GM19193 (cell line): ENCODE measurements around the gene TLL2.

Experiments used
- POLR2A ChIP-seq: IDR thresholded peaks from 4 replicates; pipeline ENCODE4 v1.6.1; 2011; ENCODE audit not compliant: insufficient read depth, insufficient read length; ENCODE audit errors: extremely low read depth

TLL2 gene

DNA sequence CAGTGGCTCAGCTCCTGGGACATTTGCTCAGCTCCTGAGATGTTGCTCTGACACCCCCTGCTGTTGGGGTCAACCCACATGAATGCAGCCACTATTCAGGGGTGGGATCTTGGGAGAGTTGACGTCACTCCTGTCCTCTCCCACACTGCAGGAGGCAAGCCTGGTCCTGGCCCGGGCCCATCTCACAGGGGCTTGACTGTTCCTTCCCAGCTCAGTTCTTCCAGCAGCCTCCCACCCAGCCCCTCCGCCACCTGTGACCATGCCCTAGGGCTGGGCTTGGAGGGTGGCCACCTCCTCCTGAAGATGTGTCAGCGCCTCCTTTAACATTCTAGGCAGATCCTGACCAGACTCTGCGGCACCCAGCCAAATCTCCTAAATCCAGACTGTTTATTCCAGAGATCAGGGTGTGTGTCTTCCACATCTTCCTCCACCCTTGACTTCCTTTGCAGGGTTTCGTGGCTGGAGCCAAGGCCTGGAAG is 135.9 kb downstream of the TLL2 start:
- no peak for TF ChIP-seq POLR2A

DNA sequence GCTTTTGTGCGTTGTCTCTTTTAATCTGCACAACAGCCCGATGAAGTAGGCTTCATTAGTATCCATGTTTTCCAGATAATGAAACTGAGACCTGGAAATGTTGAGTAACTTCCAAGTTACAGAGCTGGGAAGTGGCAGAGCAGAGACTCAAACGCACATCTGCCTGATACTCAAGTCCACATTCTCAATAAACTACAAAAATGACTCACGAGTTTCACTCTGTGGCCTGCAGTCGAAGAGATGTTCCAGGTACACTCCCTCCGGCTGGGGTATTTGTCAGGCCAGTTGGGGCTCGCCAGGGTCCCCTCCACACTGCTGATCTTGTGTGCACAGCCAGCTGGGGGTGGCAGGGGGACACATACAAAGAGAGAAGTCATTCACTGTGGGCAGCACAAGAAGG is 137.2 kb downstream of the TLL2 start:
- no peak for TF ChIP-seq POLR2A

DNA sequence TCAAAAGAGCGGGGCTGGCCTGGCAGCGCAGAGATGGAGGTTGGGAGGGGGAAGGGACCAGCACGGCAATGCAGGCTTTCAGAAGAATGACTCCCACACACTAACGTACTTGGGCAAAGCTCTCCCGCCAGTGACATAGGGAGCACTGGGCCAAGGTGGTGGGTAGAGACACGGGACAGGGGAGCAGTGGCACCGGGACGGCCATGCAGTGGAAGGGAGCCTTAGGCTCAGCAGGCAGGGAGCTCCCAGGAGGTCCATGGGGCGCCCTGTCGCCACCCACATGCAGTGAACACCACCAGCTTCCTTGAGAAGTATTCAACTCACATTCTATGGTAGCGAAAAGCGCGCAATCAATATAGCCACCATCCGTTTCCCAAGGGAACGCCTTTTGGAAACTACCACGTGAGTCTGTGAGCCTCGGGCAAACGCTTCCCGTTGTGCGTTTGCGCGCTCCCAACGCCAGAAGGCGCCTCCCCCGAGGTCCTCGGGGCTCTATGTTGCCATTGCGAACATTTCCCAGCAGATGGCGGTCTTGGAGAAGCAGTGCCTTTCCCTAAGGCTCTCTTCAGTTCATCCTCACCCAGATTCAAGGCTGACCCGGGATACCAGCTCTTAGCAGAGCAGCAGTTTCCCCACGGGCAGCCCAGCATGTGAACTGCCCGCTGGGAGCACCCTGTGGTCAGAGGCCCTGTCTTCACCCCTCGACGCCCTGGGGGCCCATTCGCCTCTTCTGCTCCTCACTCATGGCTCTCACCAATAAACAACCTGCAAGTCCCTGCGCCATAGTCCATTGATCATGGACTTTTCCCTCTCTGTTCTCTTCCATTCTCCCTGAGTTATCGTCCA is 138.5 kb downstream of the TLL2 start:
- TF ChIP-seq POLR2A, result no peak

DNA sequence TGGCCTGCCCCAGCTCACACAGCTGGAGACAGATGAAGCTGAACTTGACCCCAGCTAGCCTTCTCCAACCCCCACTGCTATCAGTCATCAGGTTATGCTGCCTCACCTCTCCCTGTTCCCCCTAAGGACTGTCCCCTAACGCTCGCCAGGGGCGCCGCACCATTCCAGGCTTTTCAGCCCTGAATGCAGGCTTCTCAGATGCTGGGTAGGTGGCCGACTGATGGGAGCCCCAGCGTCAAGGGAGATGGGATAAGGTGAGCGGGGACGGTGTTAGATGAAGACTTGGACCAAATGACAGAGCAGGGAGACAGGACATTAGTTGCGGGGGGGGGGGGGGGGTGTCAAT is 139.1 kb downstream of the TLL2 start:
- TF ChIP-seq POLR2A, result no peak

DNA sequence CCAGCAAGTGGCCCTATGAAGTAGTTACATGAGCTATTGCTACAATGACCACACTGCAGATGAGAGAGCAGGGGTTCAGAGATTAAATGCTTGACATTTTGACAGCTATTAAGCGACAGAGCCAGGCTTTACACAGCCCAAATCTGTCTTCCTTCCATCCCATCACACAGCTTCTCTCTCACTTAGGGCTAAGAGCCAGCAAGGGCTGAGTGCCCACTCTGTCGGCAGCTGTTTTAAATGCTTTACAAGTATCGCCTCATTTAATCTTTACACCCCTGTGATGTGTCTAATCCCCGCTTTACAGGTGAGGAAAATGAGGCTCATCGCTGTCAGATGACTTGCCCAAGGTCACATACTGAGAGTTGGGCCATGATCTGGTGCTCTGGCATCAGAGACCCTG is 139.7 kb downstream of the TLL2 start:
- TF ChIP-seq POLR2A, result no peak

DNA sequence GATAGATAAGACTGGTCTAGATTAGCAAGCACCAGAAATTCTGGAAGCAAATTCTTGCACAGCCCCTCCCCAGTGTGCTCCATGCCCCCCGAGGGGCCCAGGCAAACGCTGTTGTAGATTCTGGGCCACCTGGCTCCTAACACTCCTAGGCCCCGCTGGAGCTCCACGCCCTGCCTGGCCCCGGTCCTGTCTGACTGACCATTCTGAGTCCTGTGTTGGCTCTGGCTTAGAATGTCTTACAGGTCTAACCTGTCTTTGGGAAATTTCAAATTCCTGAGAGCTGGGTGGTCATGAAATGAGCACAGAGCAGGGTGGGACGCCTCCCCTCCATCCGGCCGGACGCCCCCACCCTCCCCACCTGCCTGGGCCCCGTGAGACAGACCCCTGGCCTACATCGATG is 142.4 kb downstream of the TLL2 start:
- no peak for TF ChIP-seq POLR2A

DNA sequence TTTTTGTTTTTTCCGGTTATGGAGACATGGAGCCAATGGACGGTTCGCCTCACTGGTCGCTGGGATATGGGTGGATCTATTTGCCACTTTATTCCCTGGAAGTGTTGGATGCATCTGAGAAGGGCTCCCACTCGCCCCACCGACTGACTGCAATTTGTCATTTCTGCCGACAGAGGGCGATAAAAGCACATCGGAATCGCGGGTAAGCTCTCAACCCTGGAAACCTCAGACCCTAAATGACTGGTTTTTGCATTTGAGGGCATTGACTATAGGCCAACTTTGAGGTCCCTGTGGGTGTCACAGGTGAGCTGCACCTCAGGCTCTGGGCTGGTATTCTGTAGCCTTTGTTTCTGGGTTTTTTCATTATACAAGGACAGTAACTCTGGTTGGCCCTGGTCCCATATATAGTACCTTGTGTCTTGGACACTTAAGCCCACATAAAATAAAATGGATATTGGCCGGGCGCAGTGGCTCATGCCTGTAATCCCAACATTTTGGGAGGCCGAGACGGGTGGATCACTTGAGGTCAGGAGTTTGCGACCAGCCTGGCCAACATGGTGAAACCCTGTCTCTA is 143.1 kb downstream of the TLL2 start:
- no peak for TF ChIP-seq POLR2A

DNA sequence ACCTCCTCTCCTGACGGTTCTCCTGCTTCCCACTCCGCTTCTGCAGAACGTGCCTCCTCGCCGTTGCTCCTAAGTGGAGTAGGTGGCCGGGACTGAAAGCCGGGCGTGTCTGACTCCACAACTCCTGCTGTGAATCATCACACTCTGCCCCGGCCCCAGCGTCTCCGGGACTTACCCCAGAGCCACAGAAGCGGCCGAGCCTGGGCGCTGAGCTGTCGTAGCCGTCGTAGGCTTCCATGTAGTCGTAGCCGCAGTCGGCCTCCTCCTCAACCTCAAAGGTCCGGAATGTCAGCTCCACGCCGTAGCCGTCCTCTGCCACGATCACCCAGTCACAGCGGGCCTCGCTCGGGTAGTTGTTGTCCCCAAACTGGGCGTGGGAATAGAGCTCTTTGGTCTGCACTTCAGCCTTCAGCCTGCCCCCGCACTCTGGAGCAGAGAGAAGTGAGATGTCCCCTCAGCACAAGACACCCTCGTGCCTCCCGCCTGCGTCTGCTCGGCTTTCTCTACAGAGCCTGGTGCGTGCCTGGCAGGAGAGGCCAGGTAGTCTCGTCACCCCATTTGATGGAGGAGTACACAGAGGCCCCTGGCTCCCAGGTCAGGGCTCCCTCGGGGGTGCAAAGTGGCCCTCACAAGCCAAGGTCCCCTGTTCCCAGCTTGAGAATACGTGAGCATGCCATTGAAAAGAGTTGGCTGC is 143.7 kb downstream of the TLL2 start:
- no peak for TF ChIP-seq POLR2A

DNA sequence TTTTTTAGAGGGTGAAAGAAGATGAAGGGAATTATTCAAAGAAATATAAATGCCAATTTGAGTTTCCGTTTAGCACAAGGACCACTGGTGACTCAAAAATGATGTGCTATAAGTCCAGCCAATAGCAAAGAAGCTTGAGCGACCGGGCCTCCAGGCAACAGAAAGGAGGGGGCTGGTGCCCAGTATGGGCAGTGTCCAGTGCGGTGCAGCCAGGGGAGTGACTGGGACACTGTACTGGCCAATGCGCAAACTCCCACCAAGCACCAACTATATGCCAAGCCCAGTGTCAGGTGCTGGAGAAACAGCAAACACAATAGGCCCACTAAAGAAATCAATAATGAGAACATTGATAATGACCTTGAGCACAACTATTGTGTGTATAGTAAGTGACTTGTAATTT is 144.8 kb downstream of the TLL2 start:
- TF ChIP-seq POLR2A, result no peak

DNA sequence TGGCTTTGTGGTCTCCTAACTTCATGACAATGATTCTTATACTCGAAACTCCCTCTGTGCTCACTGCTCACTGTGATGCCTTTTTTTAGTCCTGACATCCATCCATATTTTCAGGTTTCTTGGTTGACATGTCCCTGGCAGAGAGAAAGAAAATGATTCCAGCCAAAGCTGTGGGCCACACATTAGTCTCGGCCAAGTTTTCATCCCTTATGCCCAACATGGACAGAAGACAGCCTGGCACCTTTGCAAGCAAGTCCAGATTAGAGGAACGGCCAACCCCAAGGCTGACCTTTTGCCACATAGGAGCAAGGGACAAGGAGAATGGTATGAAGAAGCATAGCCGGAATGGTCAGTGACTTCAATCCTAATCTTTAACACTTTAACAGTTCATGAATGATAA is 146.3 kb downstream of the TLL2 start:
- TF ChIP-seq POLR2A, result no peak

DNA sequence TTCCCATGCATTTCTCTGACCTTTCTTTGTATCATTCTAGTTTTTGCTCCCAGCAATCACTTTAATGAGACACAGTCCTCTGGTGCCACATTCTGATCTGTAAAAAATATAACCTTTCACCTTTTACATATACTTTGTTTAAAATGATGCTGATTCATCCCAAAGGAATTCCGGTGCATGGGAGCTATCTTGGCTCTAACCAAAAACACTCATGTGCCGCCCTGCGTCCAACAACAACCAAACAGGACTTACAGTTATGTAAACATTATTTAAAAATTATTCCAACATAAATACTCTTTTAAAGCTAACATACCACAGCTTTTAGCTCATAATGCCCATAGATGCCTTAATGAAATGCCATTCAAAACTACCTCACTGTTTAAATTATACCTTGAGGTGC is 147.2 kb downstream of the TLL2 start:
- no peak for TF ChIP-seq POLR2A

DNA sequence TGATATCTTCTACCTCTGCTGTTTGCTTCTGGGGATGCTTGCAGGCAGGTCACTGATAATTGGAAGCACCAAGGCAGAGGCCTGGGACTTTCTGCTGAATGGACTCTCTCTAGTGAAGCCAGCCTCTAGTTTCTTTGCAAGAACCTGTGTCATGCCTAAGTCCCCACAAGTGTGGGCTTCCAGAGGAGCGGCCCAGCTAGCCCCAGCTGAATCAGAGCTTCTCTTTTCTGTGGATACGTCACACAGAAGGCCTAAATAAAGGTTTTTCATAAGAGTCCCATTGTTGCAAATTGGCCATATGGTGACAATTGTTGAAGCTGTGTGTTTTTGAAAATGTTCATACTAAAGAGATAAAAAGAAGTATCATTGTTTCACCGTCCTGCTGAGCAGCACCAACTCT is 148.2 kb downstream of the TLL2 start:
- TF ChIP-seq POLR2A, result no peak

DNA sequence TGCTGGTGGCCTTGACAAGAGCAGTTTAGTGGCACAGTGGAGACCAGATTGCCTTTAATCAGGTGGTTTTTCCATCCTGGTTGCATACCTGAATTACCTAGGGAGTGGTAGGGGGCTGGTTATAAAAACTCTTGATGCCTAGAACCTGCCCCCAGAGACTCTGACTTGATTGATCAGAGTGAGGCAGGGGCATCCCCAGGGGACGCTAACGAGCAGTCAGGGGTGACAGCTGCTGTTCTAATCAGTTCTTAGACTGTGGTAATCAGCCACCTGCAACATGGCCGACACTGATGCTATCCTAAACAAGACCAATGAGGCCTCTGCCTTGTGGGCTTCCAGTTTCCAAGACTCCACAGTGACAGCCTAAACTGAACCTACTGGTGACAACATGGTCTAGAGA is 153.0 kb downstream of the TLL2 start:
- no peak for TF ChIP-seq POLR2A

DNA sequence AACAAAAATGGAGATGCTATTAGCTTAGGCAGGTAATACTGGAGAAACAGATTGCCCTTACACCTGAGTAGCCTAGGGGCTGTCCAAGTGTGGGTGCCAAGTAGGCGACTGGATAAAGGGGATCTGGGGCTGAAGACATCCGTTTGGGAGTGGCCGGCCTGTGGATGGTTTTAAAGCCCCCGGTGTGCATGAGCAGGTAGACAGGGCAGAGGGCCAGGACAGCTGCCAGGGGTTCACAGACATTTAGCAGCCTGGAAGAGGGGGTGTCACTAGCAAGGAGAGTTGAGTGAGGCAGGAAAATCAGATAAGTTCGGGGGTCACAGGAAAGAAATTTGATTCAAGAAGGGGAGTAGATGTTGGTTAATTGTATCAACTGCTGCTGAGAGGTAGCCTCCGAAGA is 153.4 kb downstream of the TLL2 start:
- TF ChIP-seq POLR2A, result no peak

DNA sequence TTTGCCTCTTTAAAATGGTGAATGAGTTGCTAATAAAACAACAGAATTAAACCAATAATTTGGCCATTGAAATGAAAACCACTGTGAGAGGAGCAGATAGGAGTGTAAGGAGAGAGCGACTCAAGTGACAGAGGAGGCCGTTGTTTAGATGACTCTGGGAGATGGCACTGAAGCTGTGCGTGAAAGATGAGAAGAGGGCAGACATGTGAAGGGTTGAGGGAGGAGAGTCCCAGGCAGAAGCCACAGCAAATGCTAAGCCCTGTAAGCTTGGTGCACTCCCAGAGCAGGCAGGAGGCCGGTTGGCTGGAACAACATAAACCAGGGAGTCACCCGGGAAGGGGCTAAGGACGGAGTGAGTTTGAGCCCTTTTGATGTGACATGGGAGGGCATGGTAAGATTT is 154.1 kb downstream of the TLL2 start:
- TF ChIP-seq POLR2A, result no peak

DNA sequence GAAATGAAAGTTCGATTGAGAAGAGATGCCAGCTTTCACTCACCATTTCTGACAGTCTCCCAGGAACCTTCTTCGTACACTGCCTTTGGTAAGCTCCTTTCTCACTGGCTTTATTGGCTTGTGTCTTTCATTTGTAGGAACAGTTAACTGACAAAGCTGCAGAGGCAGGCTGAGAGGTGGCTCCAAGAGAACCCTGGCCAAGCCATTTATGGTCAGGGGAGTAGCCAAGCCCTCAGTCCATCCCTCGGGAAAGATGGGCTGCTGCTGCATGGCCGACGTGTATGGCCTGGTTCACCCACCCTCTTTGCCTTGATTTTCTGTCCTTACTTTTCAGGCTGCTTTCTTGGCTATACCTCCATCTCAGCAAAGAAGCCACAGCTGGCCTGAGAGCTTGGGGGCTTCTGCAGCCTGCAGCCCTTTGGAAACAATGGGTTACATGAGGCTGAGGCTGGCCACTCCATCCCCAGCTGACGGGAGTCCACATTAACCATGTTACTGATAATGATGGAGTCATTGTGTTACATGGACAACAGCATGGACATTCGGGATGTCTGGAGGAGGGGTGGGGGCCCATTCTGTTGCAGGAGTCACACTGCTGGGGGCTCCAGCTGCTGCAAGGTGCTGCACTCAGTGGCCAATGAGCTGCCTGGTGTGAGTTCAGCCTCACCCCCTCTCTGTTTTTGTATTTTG is 154.7 kb downstream of the TLL2 start, which contains the start of gene OPALIN:
OPALIN (minus strand) TSS at position 152 of the 690 bp plus-strand sequence; CDS start at position 46, 106 bp downstream.
- TF ChIP-seq POLR2A, result no peak

DNA sequence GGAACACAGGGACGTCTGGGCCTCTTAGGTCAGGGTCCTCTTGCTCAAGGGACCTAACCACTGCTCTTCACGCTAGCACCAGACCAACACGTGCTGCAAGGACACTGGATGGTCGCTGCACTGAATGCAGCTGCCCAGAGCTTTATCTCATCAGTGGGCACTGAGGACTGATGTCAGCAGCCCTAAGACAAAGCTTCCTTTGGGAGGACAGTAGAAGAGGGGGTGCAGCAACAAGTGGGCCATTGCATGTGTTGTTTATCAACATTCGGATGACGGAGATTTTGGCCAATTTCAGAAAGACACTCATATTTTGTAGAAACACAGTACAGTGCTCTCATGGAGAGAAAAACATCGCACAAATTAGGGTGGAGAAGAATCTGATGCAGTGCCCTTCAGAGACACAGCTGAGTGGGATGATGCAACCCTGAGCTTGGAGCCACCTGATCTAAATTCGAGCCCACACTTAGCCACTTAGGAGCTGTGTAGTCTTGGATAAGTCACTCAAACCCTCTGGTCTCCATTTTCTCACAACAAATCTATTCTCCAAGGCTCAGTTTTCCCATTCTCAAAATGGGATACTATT is 156.6 kb downstream of the TLL2 start:
- no peak for TF ChIP-seq POLR2A
